IPS-18c (cell line): Measurements from ENCODE around the gene VAT1L.

Experiments
- H3K4me3 ChIP-seq: 2 replicates; pipeline ENCODE4 v1.7.0; 2013; ENCODE audit warnings: low read depth, mild to moderate bottlenecking, low read length, moderate library complexity; ENCODE audit not compliant: insufficient read depth
- H3K9me3 ChIP-seq: one replicate; pipeline ENCODE4 v1.6.1; 2013; ENCODE audit warnings: mild to moderate bottlenecking, low read length, moderate library complexity; ENCODE audit not compliant: control insufficient read depth, insufficient read depth

VAT1L gene

GRCh38 chr16:77877712-77878347, 89.5 kb downstream of the VAT1L start:
- Histone ChIP-seq H3K4me3 (no peak overlapping the region), H3K9me3 (no peaks in the 10 kb centered on the region)

- Histone ChIP-seq H3K9me3 (no peaks in the 10 kb centered on the region), H3K4me3 (no peak overlapping the region)
Observed at GRCh38 chr16:77881355-77882030, 93.1 kb downstream of the VAT1L start.

- Histone ChIP-seq H3K9me3 (no peaks in the 10 kb centered on the region), H3K4me3 (no peak overlapping the region)
Observed at GRCh38 chr16:77882358-77882757, 94.0 kb downstream of the VAT1L start.

GRCh38 chr16:77885571-77886295, 97.4 kb downstream of the VAT1L start:
- H3K9me3 ChIP-seq = no peaks in the 10 kb centered on the region
- no peak overlapping the region for H3K4me3 ChIP-seq

- H3K9me3 ChIP-seq = no peaks in the 10 kb centered on the region
- no peak overlapping the region for H3K4me3 ChIP-seq
Observed at GRCh38 chr16:77888871-77889270, 100.5 kb downstream of the VAT1L start.

- no peaks in the 10 kb centered on the region for H3K9me3 ChIP-seq
- H3K4me3 ChIP-seq = no peak overlapping the region
Observed at GRCh38 chr16:77890075-77890474, 101.7 kb downstream of the VAT1L start.

- no peaks in the 10 kb centered on the region for H3K9me3 ChIP-seq
- no peak overlapping the region for H3K4me3 ChIP-seq
Observed at GRCh38 chr16:77894162-77894561, 105.8 kb downstream of the VAT1L start.

- no peaks in the 10 kb centered on the region for H3K9me3 ChIP-seq
- H3K4me3 ChIP-seq = no peak overlapping the region
Observed at GRCh38 chr16:77895962-77896361, 107.6 kb downstream of the VAT1L start.

GRCh38 chr16:77896415-77897128, 108.2 kb downstream of the VAT1L start:
- no peak overlapping the region for H3K4me3 ChIP-seq
- H3K9me3 ChIP-seq = no peaks in the 10 kb centered on the region

GRCh38 chr16:77897129-77897437, 108.7 kb downstream of the VAT1L start:
- H3K4me3 ChIP-seq = no peak overlapping the region

GRCh38 chr16:77897831-77898605, 109.7 kb downstream of the VAT1L start:
- H3K9me3 ChIP-seq = no peaks in the 10 kb centered on the region
- no peak overlapping the region for H3K4me3 ChIP-seq

More at GRCh38 chr16:77897129-77897437, 108.7 kb downstream of the VAT1L start:
- no peaks in the 10 kb centered on the region for H3K9me3 ChIP-seq

- Histone ChIP-seq H3K4me3 (no peak overlapping the region), H3K9me3 (no peaks in the 10 kb centered on the region)
Observed at GRCh38 chr16:77898671-77899211, 110.4 kb downstream of the VAT1L start.

GRCh38 chr16:77899416-77899815, 111.1 kb downstream of the VAT1L start:
- Histone ChIP-seq H3K4me3 (no peak overlapping the region), H3K9me3 (no peaks in the 10 kb centered on the region)

GRCh38 chr16:77905374-77905920, 117.1 kb downstream of the VAT1L start:
- Histone ChIP-seq H3K4me3 (no peak overlapping the region), H3K9me3 (no peaks in the 10 kb centered on the region)

GRCh38 chr16:77910021-77910420, 121.7 kb downstream of the VAT1L start:
- H3K9me3 ChIP-seq = no peaks in the 10 kb centered on the region
- H3K4me3 ChIP-seq = no peak overlapping the region

- Histone ChIP-seq H3K9me3 (no peaks in the 10 kb centered on the region), H3K4me3 (no peak overlapping the region)
Observed at GRCh38 chr16:77912617-77913016, 124.3 kb downstream of the VAT1L start.
